ENCODE results near the gene CAPN13.

DNA sequence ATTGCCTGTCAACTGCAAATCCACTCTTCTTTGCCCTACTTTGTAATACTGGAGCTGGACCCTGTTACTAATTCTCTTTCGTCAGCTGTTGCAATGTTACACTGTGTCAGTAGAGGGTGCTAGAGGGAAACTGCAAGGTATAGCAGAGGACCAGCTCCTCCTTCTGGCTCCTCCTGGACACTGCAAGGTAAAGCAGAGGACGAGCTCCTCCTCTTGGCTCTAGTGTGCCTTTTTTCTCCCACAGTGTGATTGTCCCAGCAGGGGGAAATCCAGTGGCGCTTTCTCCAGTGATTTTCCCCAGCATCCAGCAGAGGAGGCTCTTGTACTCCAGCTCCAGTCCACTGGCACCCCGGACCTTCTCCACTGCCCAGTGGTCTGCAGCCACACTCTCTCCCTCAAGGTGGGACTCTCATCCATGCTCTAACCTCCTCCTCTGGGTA lies 95.6 kb downstream of the CAPN13 start:
- TF ChIP-seq GATA2 (IDR thresholded peaks at IDR 0.05; ENCODE audit: low read depth, low read length), result no peak
- no peak for TF ChIP-seq GATA3 (IDR thresholded peaks at IDR 0.05; ENCODE audit: low read depth, low read length)

Data from SH-SY5Y (cell line).